ENCODE results near the gene BTNL3. TPM values are rescaled to one million over a fixed set of nuclear protein-coding genes. Genes with fewer than 3 reads are reported as not detected.
"Not testable (repeated sequence)": the region's sequence is repeated elsewhere in the genome, so short reads cannot be mapped to it uniquely, and the experiment has no call there.

The BTNL3 gene
- total RNA-seq, 1 experiment from 2014 or later, result not detected

- Histone ChIP-seq H3K9me3 (ENCODE audit: insufficient read depth, low read depth) (no peaks in the 10 kb centered on the region), H3K79me2 (ENCODE audit: low read depth) (no peaks in the 10 kb centered on the region), H3K27me3 (ENCODE audit: insufficient read depth, low read depth) (peaks cover 22% of the 10 kb centered on the region), H4K20me1 (ENCODE audit: insufficient read depth) (no peaks in the 10 kb centered on the region), H3F3A (ENCODE audit: insufficient read depth, low read depth) (no peaks in the 10 kb centered on the region), H3K4me1 (replicated peaks; ENCODE audit: insufficient read depth) (no peaks in the 10 kb centered on the region), H3K27ac (no peak overlapping the region), H2AFZ (no peak overlapping the region), H3K4me2 (no peak overlapping the region), H3K4me3 (no peak overlapping the region), H3K36me3 (ENCODE audit: low read depth) (no peaks in the 10 kb centered on the region), H3K9me2 (ENCODE audit: insufficient read depth) (no peaks in the 10 kb centered on the region)
- ChIA-PET POLR2A (ENCODE audit: unreplicated experiment) (no interaction called here), CTCF (no interaction called here)
- intact Hi-C loops (cut with micrococcal nuclease; ENCODE audit: unreplicated experiment), result no loop called here
- TF ChIP-seq CTCF (conservative IDR thresholded peaks at IDR 0.05), result no peak
- TF ChIP-seq EZH2 (IDR thresholded peaks at IDR 0.05; ENCODE audit: low read depth), result no peak
- no TSS peak for BruUV-seq (replicated peaks)
- no peak for DNase-seq
These were observed 13.3 kb downstream of the BTNL3 start for GRCh38 chr5:181001947-181002346.

GRCh38 chr5:181005791-181006190 is 17.1 kb downstream of the BTNL3 start:
- Histone ChIP-seq H3K79me2 (ENCODE audit: low read depth) (no peaks in the 10 kb centered on the region), H3K27me3 (ENCODE audit: insufficient read depth, low read depth) (peaks cover 57% of the 10 kb centered on the region), H3K4me3 (no peak overlapping the region), H3K4me2 (no peak overlapping the region), H4K20me1 (ENCODE audit: insufficient read depth) (no peaks in the 10 kb centered on the region), H3F3A (ENCODE audit: insufficient read depth, low read depth) (no peaks in the 10 kb centered on the region), H3K9me2 (ENCODE audit: insufficient read depth) (no peaks in the 10 kb centered on the region), H3K27ac (no peak overlapping the region), H3K36me3 (ENCODE audit: low read depth) (no peaks in the 10 kb centered on the region), H2AFZ (no peak overlapping the region), H3K9me3 (ENCODE audit: insufficient read depth, low read depth) (no peaks in the 10 kb centered on the region), H3K4me1 (replicated peaks; ENCODE audit: insufficient read depth) (no peaks in the 10 kb centered on the region)
- ChIA-PET CTCF (interaction anchor here (0.6 kb wide), 1 partner anchor 572 kb away, joined by 3 read pairs; no protein-coding TSS in a partner anchor), POLR2A (ENCODE audit: unreplicated experiment) (no interaction called here)
- TF ChIP-seq CTCF (conservative IDR thresholded peaks at IDR 0.05), result no peak
- TF ChIP-seq EZH2 (IDR thresholded peaks at IDR 0.05; ENCODE audit: low read depth), result no peak
- intact Hi-C loops (cut with micrococcal nuclease; ENCODE audit: unreplicated experiment), result no loop called here
- DNase-seq, result no peak
- BruUV-seq (replicated peaks), result no TSS peak

GRCh38 chr5:181008136-181008535 is 19.5 kb downstream of the BTNL3 start:
- H3K4me2 ChIP-seq, result no peak overlapping the region
- no peaks in the 10 kb centered on the region for H4K20me1 ChIP-seq (ENCODE audit: insufficient read depth)
- no peak for DNase-seq
- H3K27me3 ChIP-seq (ENCODE audit: insufficient read depth, low read depth), result peaks cover 70% of the 10 kb centered on the region
- H3K27ac ChIP-seq, result no peak overlapping the region
- no TSS peak for BruUV-seq (replicated peaks)
- ChIA-PET CTCF (no interaction called here), POLR2A (ENCODE audit: unreplicated experiment) (no interaction called here)
- H3K36me3 ChIP-seq (ENCODE audit: low read depth), result no peaks in the 10 kb centered on the region
- H3K9me2 ChIP-seq (ENCODE audit: insufficient read depth), result no peaks in the 10 kb centered on the region
- H3K4me1 ChIP-seq (replicated peaks; ENCODE audit: insufficient read depth), result no peaks in the 10 kb centered on the region
- H2AFZ ChIP-seq, result no peak overlapping the region
- intact Hi-C loops (cut with micrococcal nuclease; ENCODE audit: unreplicated experiment), result no loop called here
- H3F3A ChIP-seq (ENCODE audit: insufficient read depth, low read depth), result no peaks in the 10 kb centered on the region
- TF ChIP-seq EZH2 (IDR thresholded peaks at IDR 0.05; ENCODE audit: low read depth) (no peak), CTCF (conservative IDR thresholded peaks at IDR 0.05) (no peak)
- H3K79me2 ChIP-seq (ENCODE audit: low read depth), result no peaks in the 10 kb centered on the region
- H3K9me3 ChIP-seq (ENCODE audit: insufficient read depth, low read depth), result no peaks in the 10 kb centered on the region
- H3K4me3 ChIP-seq, result no peak overlapping the region

GRCh38 chr5:181010018-181010417 is 21.4 kb downstream of the BTNL3 start:
- H4K20me1 ChIP-seq (ENCODE audit: insufficient read depth); H3F3A ChIP-seq (ENCODE audit: insufficient read depth, low read depth); H3K36me3 ChIP-seq (ENCODE audit: low read depth); H2AFZ ChIP-seq; DNase-seq; H3K4me1 ChIP-seq (replicated peaks; ENCODE audit: insufficient read depth); POLR2A ChIA-PET (ENCODE audit: unreplicated experiment); BruUV-seq (replicated peaks); H3K79me2 ChIP-seq (ENCODE audit: low read depth); H3K4me2 ChIP-seq; CTCF ChIA-PET; H3K4me3 ChIP-seq; H3K27ac ChIP-seq; intact Hi-C loops (cut with micrococcal nuclease; ENCODE audit: unreplicated experiment); H3K9me3 ChIP-seq (ENCODE audit: insufficient read depth, low read depth); H3K9me2 ChIP-seq (ENCODE audit: insufficient read depth): not testable (repeated sequence)
- peaks cover 64% of the 10 kb centered on the region for H3K27me3 ChIP-seq (ENCODE audit: insufficient read depth, low read depth)

- H3K79me2 ChIP-seq (ENCODE audit: low read depth); H3K36me3 ChIP-seq (ENCODE audit: low read depth); H3K27ac ChIP-seq; intact Hi-C loops (cut with micrococcal nuclease; ENCODE audit: unreplicated experiment); H3K4me3 ChIP-seq; H2AFZ ChIP-seq; H3K4me2 ChIP-seq; DNase-seq; H3K9me2 ChIP-seq (ENCODE audit: insufficient read depth); H4K20me1 ChIP-seq (ENCODE audit: insufficient read depth); H3K4me1 ChIP-seq (replicated peaks; ENCODE audit: insufficient read depth); CTCF ChIA-PET; H3K9me3 ChIP-seq (ENCODE audit: insufficient read depth, low read depth); H3F3A ChIP-seq (ENCODE audit: insufficient read depth, low read depth); POLR2A ChIA-PET (ENCODE audit: unreplicated experiment); BruUV-seq (replicated peaks): not testable (repeated sequence)
- peaks cover 33% of the 10 kb centered on the region for H3K27me3 ChIP-seq (ENCODE audit: insufficient read depth, low read depth)
These were observed 26.0 kb downstream of the BTNL3 start for GRCh38 chr5:181014654-181015053.
